Umbilical cord (tissue), 2 donors: ENCODE measurements around the gene DCHS1. TPM values are rescaled to one million over a fixed set of nuclear protein-coding genes. Genes with fewer than 3 reads are reported as not detected.
"Not testable (repeated sequence)": the region's sequence is repeated elsewhere in the genome, so short reads cannot be mapped to it uniquely, and the experiment has no call there.

ENCODE experiments used
- DNase-seq: peaks from one replicate; pipeline ENCODE4 v3.0.0-alpha.2; 2015; ENCODE audit warnings: low spot score
- total RNA-seq: library from RNA; depleted of rRNA; stranded (reverse); fragments of >200 nt; gene quantifications from one replicate; pipeline ENCODE4 v1.2.3, GENCODE V29; 2014; ENCODE audit warnings: low replicate concordance; ENCODE audit not compliant: insufficient read depth

Gene DCHS1
- 37.6 TPM for total RNA-seq

- peak; percentile 59 for DNase-seq
Measured at GRCh38 chr11:6655790-6656583, at the start of gene DCHS1. Gene DCHS1 (minus strand): TSS chr11:6655809. CDS start chr11:6641613, 14,196 bp downstream.

- DNase-seq, result peak; percentile 88
Measured at GRCh38 chr11:6703247-6704063, 47.8 kb upstream of the DCHS1 start.

GRCh38 chr11:6701955-6702354, 46.3 kb upstream of the DCHS1 start:
- DNase-seq, result not testable (repeated sequence)

GRCh38 chr11:6695377-6695776, 39.8 kb upstream of the DCHS1 start:
- DNase-seq, result peak; percentile 66

- no peak for DNase-seq
Measured at GRCh38 chr11:6694229-6694535, 38.6 kb upstream of the DCHS1 start.

GRCh38 chr11:6693342-6694228, 38.0 kb upstream of the DCHS1 start:
- DNase-seq, result peak; percentile 88

- DNase-seq, result no peak
Measured at GRCh38 chr11:6692128-6692527, 36.5 kb upstream of the DCHS1 start.

GRCh38 chr11:6690431-6691132, 35.0 kb upstream of the DCHS1 start:
- not testable (repeated sequence) for DNase-seq

- no peak for DNase-seq
Measured at GRCh38 chr11:6687876-6688275, 32.3 kb upstream of the DCHS1 start.

- no peak for DNase-seq
Measured at GRCh38 chr11:6686006-6686405, 30.4 kb upstream of the DCHS1 start.

- not testable (repeated sequence) for DNase-seq
Measured at GRCh38 chr11:6684068-6684467, 28.5 kb upstream of the DCHS1 start.

GRCh38 chr11:6682936-6683861, 27.6 kb upstream of the DCHS1 start, which contains the start of gene MRPL17:
Gene MRPL17 (minus strand): TSS chr11:6683340. CDS start chr11:6683296, 44 bp downstream.
- DNase-seq, result peak; percentile 100

- DNase-seq, result no peak
Measured at GRCh38 chr11:6682591-6682935, 27.0 kb upstream of the DCHS1 start.

GRCh38 chr11:6681949-6682348, 26.3 kb upstream of the DCHS1 start:
- DNase-seq, result peak; percentile 43

GRCh38 chr11:6681505-6681904, 25.9 kb upstream of the DCHS1 start:
- DNase-seq, result no peak

- no peak for DNase-seq
Measured at GRCh38 chr11:6677018-6677417, 21.4 kb upstream of the DCHS1 start.

GRCh38 chr11:6674862-6675261, 19.3 kb upstream of the DCHS1 start:
- no peak for DNase-seq

GRCh38 chr11:6674219-6674597, 18.6 kb upstream of the DCHS1 start:
- no peak for DNase-seq

GRCh38 chr11:6673523-6674218, 18.1 kb upstream of the DCHS1 start:
- no peak for DNase-seq
